HG02938 (cell line): ENCODE data around the gene CUBN.
A peak's percentile ranks its signal among the peaks of the same experiment; 100 is the strongest.

ENCODE experiments used
- ATAC-seq: cut with Tn5 transposase; IDR thresholded peaks from one replicate; pipeline ENCODE4 v1.9.1; 2021; ENCODE audit warnings: mild to moderate bottlenecking, moderate library complexity; ENCODE audit not compliant: unreplicated experiment

The CUBN gene

DNA sequence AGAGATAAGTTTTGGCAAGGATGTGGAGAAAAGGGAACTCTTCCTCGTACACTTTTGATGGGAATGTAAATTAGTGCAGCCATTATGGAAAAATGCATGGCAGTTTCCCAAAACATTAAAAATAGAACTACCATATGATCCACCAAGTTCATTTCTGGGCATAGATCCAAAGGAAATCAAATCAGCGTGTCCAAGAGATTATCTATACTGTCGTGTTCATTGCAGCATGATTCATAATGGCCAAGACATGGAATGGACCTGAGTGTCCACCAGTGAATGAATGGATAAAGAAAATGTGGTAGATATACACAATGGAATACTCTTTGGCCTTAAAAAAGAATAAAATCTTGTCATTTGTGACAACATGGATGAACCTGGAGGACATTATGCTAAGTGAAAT lies 242.0 kb downstream of the CUBN start:
- no peak for ATAC-seq

DNA sequence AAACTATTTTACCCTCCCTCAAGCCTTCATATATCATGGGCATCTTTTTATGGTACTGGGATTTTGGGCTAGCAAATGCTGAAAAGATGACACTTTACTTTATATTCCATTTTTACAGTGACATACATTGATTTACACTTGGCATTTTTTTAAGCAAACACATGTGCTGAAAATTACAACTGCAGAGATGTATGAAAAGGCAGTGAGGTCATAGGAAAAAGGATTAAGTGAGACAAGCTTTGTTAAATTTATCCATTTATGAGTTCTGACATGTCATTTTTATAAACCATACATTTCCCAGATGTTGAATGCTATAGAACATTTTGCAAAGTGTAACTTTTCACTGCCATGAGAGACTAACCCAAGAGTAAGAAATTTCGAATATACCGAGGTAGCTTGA lies 243.6 kb downstream of the CUBN start:
- ATAC-seq = no peak

DNA sequence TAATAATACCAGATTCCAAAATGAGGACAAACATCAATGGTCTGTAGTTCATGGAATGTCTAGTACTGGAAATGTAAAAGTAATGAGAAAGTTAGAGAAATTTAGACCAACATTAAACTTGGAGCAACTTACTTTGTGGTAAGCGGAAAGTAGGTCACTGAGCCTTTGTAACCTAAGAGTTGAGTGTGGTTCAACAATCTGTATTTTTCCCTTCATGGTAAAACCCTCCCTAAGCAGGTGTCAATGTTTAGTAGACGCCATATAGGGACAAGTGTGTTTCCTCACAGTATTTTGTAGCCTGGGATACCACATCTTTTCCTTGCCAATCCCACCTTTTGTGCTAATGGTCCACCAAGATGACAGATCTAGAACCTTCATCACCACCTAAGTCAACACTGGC lies 245.1 kb downstream of the CUBN start:
- no peak for ATAC-seq

DNA sequence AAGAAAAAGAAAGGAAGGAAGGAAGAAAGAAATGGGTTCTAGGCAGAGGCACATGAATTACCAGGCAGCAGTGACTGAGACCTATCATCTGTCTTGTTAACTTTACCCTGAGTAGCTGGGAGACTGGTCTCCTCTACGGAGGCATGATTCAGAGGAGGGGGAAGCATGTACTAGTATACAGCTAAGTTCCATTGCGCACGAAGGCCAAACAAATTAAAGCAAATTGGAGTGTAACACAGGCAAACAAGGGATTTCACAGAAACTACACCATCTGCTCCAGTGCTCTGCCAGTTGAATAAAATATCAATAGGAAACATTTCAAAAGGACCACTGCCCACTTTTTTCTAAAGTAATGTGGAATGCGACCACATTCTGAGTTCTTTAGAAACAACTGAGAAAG lies 246.5 kb downstream of the CUBN start:
- no peak for ATAC-seq

DNA sequence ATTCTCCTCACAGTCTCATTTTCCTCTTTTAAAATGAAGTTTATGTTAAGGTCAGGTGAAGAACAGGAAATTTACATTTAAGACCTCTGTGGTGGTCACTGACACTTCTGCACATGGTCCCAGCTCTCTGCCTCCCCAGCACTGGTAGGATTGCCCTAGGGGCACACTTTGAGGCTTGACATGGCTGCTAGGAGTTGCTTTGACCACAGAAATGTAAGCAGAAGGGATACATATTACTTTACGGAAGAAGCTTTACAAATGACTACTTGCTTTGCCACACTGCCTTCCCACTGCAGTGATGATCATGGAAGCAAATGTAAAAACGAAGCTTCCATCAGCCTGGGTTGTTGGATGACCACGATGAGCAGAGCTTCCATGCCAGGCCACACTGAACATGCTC lies 259.3 kb downstream of the CUBN start:
- no peak for ATAC-seq

DNA sequence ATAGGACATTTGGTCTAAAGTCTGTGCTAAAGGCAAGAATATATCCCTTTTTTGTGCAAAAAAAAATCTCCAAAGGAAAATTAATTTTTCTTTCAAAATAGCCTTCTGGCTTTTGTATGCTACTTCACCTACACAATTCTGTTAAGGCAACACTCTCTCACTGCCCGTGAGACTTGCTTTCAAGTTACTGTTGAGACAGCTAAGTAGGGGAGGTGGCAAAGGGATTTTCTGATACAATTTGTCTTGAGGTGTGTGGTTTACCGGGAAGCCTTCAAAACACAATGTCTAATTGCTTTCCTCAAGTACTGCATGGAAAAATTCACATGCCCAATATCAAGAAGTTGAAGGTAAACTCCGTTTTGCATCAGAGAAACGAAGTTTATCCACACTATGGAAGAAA lies 261.6 kb downstream of the CUBN start:
- ATAC-seq = no peak

DNA sequence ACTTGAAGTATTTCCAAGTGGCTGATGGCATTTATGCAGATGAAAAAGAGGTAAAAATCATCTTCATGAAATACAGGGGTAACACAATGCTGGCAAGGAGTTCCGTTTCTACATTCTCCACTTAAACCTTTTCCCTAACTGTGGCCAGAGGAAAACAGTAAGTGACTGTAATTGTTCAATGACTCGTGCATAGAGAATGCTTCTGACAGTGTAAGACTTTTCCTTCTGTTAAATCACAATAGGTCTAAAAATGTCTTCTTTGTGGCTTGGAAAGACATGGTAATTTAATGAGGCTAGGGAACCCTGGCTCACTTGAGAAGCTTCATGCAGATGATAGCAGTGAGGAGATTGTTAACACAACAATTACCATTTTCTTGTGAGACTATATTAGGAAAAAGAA lies 262.1 kb downstream of the CUBN start:
- ATAC-seq = no peak

DNA sequence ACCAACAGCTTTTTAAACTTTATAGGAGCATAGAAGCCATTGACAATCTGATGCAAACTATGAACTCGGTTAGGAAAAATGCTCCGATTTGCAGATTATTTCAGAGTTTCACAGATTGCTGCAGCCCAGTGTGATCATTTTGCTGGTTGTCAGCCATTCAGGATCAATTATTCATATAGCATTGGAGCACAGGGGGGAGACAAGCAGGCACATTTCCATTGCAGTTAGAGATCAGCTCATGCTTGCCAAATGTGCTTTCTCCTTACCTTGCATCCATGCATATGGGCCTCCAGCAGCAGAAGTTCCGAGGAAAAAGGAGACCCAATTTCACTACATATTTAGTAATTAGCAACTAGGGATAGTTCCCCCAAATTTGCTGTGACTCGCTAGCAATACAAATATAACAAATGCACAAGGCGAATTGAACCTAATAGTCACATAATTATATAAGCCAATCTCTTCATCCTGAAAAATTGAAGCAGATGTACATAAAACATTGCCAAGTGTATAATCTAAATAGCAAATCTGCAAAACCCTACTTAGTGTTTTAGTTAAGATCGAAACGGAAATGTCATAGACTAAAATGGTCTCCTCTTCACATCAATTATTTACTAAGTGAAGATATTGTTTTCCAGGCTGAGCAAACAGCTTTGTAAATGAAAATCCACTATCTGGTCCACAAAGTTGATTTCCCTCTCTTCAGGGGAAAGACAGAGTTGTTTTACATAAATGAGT lies 262.9 kb downstream of the CUBN start:
- no peak for ATAC-seq

DNA sequence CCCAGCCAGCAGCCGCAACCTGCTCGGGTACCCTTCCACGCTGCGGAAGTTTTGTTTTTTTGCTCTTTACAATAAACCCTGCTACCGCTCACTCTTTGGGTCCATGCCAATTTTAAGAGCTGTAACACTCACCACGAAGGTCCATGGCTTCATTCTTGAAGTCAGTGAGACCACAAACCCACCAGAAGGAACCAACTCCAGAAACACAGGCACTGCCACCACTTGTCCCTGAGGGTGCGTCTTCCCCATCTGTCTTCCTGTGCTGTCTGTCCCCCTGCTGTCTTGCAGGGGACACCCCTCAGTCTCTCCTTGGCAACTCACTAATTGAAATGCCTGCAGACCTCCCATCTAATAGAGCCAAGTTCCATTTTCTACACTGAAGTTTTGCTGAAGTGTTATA lies 263.8 kb downstream of the CUBN start:
- ATAC-seq = no peak

DNA sequence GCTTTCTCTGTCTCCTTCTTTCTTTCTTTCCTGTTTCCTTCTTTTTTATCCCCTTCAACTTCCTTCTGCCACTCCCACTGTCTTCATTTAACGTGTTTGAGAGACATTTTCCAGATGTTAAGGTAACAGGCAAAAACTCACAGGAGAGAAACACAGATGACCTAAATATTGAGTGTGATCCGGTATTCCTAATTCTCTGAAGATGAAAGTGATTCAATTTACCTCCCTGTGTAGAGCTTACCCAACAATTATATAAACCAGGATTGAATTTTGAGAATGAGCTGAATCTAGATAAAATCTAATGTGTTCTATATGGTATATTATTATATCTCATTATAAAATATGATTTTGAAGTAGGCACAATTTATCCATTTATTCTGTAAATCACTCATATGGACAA lies 265.8 kb downstream of the CUBN start:
- ATAC-seq = no peak

DNA sequence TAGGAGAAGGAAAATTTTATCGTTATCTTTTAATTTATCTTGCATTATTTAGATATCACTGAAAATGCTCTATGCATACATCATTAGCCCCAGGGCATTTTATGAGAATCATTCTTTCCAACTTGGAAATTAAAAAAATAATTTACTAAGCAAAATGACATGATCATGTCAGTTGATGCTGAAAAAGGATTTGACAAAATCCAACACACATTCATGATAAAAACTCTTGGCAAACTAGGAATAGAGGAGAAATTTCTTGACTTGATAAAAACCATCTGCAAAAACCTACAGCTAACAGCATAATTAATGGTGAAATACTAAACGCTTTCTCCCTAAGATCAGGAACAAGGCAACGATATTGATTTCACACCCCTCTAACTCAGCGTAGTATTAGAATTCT lies 272.2 kb downstream of the CUBN start:
- no peak for ATAC-seq

DNA sequence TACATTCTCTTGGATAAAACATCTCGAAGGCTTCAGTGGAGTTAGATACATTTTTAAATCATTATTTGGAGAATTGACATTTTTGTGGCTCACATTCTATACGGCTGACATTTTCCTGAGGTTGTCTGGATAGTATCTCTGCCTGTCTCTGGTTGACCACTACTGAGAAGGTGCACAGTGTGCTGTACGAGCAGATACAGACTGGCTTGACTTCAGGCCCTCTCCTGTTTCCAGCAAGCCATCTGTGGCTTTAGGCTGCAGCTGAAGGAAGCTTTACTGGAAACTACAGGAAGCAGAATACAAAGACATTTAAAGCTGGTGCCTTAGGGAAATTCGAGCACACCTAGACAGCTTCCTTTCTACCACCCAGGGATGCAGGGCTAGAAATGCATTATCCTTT lies 273.0 kb downstream of the CUBN start:
- no peak for ATAC-seq

DNA sequence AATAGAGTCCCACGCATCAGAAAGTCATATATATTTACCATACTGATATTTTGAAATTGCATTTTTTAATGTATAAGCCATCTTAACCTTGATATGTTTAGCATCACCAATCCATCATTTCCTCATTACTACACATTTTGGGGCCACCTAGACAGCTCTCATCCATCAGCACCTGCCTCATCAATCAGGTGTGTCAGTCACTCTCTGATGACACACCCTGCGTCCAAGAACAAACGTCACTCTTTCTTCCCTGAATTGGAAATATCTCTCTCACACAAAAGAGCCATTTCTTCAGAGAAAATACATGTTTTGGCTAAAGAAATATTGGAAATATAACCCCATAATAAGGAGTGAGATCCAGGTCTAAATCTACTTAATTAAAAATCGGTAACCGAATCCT lies 273.5 kb downstream of the CUBN start:
- ATAC-seq = no peak

DNA sequence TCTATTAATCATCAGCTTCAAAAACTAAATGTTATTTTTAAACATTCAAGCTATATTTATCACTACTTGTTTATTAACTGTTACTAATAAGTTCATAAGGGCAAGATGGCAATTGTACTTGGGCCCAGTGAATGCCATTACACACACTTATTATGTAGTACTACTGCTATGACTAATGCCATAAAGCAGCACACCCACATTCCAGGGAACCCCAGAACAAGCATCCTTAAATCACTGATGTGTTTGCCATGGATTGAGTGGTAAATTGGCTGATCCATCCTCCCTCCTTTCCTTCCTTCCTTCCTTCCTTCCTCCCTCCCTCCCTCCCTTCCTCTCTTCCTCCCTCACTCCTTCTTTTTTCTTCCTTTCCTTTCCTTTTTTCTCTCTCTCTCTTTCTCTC lies 275.0 kb downstream of the CUBN start:
- ATAC-seq = no peak

DNA sequence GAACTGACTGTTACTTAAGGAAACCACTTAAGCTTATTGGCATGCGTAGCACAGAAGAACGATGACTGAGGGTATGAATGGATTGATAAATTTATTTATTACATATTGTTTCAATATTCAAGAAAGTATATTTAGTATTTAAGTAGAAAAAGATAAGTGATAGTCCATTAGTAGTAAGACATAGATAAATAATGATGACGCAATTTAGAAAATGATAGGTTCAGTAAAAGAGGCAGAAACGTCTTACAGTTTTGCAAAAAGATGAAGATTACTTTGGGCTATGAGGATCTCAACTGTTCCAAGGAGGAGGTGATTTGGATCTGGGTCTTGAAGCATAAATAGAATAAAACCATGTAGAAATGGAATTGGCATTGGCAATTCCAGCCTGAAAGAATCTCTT lies 275.8 kb downstream of the CUBN start:
- no peak for ATAC-seq

DNA sequence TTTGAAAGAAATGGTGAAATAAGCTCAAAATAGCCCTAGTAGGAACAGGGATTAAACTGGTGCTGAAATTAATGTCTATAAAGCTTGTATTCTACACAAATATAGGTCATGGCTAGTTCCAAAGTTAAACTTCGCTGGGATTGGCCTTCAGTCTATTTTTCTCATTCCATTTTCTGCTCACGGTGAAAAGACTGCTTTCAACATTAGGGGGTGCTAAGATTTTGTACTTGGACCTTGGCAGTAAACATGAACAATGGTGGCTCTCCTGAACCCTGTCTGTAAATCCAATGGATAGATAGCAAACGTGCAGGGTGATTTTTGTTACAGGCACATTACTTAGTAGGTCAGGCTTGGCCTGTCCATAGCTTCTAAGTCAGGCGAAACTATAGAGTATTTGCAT lies 276.4 kb downstream of the CUBN start:
- no peak for ATAC-seq

DNA sequence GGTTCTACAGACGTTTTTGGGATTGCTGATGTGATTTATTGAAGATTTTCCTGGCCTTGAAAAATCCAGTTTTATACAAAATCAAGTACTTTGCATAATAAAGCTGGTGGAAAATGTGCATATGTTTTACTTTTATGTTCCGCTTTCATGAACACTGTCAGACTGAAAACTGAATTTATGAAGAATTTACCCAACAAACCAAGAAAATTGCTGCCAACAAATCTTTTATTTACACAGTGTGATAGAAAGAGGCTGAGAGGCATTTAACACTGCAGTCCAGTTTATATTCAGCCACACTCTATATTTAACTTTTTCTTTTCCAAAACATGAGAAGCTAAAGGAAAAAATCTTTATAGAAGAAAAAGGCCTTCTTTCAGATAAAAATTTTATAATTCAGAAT lies 277.0 kb downstream of the CUBN start:
- ATAC-seq = no peak

DNA sequence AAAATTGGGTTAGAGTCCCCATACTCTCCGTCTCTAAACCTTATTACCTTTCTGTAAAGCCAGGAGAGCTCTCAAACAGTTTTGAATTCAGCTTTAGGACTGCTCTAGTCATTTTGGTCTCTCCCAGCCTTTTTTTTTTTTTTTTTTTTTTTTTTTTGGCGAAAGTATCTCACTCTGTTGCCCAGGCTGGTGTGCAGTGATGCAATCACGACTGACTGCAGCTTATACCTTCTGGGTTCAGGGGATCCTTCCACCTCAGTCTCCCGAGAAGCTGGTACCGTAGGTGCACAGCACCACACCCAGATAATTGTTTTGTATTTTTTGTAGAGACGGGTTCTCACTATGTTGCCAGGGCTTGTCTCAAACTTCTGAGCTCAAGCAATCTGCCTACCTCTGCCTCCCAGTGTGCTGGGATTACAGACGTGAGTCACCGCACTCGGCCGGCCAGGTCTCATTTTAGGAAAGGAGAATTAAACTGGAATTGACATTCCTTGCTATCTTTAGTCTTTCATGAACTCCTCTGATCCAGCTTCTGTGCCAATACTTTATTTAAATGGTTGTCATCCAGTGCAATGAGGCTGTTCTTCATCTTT lies 281.0 kb downstream of the CUBN start:
- no peak for ATAC-seq

DNA sequence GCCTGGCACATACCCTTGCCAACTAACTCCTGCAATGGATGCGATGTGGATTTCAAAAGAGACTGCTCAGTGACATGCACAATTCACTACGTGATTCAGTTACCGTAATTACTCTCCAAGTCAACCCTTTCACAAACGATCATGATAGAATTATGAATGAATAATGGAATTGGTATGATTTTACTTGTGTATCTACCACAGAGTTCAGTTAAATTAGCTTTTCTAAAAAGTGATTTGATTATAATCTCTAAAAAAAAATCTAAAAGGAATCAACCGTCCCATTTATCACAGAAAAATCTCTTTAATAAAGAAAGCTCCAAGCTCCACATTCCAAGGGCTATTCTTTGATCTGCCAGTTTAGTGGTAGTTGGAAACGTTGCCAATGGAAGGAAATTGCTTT lies 282.0 kb downstream of the CUBN start:
- no peak for ATAC-seq

DNA sequence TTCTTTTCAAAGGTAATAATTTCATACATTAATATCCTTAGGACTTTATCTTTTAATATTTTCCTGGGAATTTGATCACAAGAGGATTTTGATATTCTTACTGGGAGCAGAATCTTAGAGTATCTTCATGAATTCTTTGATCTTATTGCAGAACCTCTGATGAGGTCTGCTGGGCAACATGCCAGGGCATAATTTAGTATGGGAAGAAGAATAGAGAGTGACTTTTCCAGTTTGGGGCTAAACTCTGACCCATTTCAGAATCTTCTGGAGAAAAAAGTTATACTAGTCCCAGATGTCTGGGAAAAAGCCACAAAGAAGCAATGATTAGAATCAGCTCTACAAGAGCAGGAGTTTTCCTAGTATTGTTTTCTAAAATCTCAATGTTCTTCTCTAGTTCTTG lies 284.4 kb downstream of the CUBN start:
- ATAC-seq = no peak

DNA sequence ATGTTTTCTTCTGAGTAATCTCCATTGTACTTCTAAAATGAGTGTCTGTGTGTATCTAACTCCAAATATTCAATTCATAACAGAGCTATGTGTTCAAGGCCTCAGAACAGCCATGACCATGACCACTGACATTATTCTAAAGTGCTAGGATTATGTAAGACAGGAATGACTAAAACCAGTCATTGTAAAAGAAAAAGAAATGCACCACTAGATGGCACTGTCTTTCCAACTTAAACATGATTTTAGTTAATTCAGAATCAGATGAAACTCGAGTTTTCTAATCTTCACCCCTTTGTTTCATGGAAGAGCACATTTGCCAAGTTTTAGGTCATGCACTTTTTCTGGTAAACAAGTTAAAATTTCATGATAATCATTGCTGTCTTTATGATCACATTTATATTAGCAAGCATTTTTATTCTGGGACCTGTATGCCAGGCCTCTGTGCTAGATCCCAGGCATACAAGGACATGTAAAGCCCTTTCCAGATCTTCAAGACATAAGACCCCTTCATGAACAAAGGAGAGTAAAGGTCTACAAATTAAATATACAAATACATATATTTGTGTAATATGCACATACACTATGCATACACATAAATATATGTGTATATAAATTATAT lies 286.2 kb downstream of the CUBN start:
- peak; percentile 87 for ATAC-seq

DNA sequence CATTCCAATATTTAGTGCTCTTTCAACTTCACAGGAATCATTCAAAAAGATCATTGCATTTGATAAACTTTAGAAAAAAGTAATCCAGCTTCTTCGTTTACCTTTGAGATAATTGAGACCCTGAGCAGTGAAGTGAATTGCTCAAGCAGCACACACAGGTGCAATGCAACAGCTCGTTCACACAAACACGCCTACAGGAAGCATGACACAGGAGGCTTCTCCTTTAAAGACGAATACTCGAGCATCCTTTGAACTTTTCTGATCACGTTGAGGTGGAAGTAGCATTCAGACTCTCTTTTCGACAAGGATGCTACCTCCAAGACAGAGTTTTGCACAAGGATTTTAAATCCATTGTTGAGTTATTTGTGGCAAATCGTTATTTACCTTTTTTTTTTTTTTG lies 294.4 kb downstream of the CUBN start:
- ATAC-seq = no peak
